ENCODE data around the gene KRT37.

GRCh38 chr17:41448506-41448905 is 24.1 kb upstream of the KRT37 start:
- TF ChIP-seq ATF3 (CRISPR knock-in tag; IDR thresholded peaks at IDR 0.05) (no peak), CTCF (CRISPR knock-in tag; IDR thresholded peaks at IDR 0.05) (no peak), ZNF362 (CRISPR knock-in tag; IDR thresholded peaks at IDR 0.05; ENCODE audit: borderline replicate concordance) (no peak), MTF1 (CRISPR knock-in tag; IDR thresholded peaks at IDR 0.05) (no peak), E2F5 (CRISPR knock-in tag; conservative IDR thresholded peaks at IDR 0.05) (no peak), NFIC (IDR thresholded peaks at IDR 0.05; ENCODE audit: low read length) (no peak), EZH2 (conservative IDR thresholded peaks at IDR 0.05; ENCODE audit: low read depth, low read length) (no peak), EP300 (IDR thresholded peaks at IDR 0.05; ENCODE audit: low read depth in 2 of 2, low read length in 2 of 2) (no peak), EP300 (CRISPR knock-in tag; IDR thresholded peaks at IDR 0.05; ENCODE audit: borderline replicate concordance) (no peak), MBNL3 (CRISPR knock-in tag; conservative IDR thresholded peaks at IDR 0.05) (no peak), POLR2AphosphoS5 (IDR thresholded peaks at IDR 0.05; ENCODE audit: low read depth, low read length) (no peak), MED13 (CRISPR knock-in tag; IDR thresholded peaks at IDR 0.05) (no peak), ATF7 (IDR thresholded peaks at IDR 0.05) (no peak), ATF7 (CRISPR knock-in tag; IDR thresholded peaks at IDR 0.05) (no peak)

Data from HepG2 (cell line).